Bronchial epithelial cell (primary cell): ENCODE measurements around the gene SERPINI1. TPM values are rescaled to one million over a fixed set of nuclear protein-coding genes. Genes with fewer than 3 reads are reported as not detected.

Experiments
- DNase-seq: peaks from one replicate; pipeline ENCODE4 v3.0.0-alpha.2; 2010; ENCODE audit warnings: low read depth
- FAIRE-seq: peaks from 2 replicates; lab custom pipeline; 2011; peaks lifted over from hg19 to GRCh38; lab: Jason Lieb, UNC
- H3K27me3 ChIP-seq: 2 replicates; pipeline ENCODE4 v1.5.1; 2011; ENCODE audit warnings: low read length; ENCODE audit not compliant: control insufficient read depth, insufficient read depth
- H3K36me3 ChIP-seq: 2 replicates; pipeline ENCODE4 v1.5.1; 2011; ENCODE audit warnings: low read length; ENCODE audit not compliant: control insufficient read depth, insufficient read depth
- H3K4me3 ChIP-seq: 2 replicates; pipeline ENCODE4 v1.5.1; 2011; ENCODE audit warnings: mild to moderate bottlenecking, low read depth, low read length, control low read depth
- total RNA-seq: library from RNA; depleted of rRNA; stranded (reverse); fragments of >200 nt; gene quantifications from 2 replicates; pipeline ENCODE4 v1.2.1, GENCODE V29; 2014
- TF ChIP-seq, protein P1 (sequence below): IDR thresholded peaks from 2 replicates; pipeline ENCODE4 v1.5.1; 2011; ENCODE audit warnings: mild to moderate bottlenecking, moderate library complexity, low read length, control low read depth, inconsistent platforms; ENCODE audit not compliant: insufficient read depth, severe bottlenecking

The SERPINI1 gene
- total RNA-seq, 1 donor from 2014 or later: 1.8 TPM

DNA sequence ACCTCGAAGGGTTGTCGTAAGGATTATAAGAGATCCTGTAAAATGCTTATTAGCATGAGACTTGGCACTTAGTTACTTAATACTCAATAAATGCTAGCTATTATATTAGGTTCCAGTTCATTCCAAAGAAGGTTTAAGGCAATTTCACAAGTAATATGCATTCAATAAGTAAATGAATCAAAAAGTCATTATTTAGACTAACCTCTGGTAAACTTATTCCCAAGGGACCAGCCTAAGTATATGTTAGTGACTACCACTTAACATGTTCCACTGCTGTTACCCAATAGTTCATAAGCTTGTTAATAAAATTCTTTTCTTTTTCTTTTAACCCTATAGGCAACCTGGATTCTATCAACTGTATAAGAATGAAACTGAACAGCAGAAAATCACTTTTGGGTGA is 5.9 kb upstream of the SERPINI1 start:
- FAIRE-seq (no peak), DNase-seq (no peak)
- Histone ChIP-seq H3K27me3 (no peaks in the 10 kb centered on the region), H3K36me3 (no peaks in the 10 kb centered on the region), H3K4me3 (no peak overlapping the region)
- TF ChIP-seq, protein P1, sequence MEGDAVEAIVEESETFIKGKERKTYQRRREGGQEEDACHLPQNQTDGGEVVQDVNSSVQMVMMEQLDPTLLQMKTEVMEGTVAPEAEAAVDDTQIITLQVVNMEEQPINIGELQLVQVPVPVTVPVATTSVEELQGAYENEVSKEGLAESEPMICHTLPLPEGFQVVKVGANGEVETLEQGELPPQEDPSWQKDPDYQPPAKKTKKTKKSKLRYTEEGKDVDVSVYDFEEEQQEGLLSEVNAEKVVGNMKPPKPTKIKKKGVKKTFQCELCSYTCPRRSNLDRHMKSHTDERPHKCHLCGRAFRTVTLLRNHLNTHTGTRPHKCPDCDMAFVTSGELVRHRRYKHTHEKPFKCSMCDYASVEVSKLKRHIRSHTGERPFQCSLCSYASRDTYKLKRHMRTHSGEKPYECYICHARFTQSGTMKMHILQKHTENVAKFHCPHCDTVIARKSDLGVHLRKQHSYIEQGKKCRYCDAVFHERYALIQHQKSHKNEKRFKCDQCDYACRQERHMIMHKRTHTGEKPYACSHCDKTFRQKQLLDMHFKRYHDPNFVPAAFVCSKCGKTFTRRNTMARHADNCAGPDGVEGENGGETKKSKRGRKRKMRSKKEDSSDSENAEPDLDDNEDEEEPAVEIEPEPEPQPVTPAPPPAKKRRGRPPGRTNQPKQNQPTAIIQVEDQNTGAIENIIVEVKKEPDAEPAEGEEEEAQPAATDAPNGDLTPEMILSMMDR: no peak

DNA sequence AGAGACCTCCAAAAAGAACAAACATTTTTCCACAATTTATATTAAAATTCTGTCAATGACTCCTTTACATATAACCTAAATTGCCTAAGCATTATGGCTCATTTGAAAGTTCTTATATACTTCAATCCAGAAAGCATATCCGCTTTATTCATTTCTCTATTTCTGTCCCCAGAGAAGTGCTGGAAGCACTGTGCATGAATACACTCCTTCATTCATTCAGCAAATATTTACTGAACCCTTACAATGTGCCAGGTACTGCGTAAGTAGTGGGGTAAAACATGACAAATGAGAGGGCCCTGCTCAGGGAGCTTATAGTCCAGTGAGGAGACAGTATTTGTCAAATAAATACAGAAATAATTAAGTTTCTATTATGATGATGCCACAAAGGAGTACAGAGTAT is 4.1 kb upstream of the SERPINI1 start:
- DNase-seq (no peak), FAIRE-seq (no peak)
- Histone ChIP-seq H3K36me3 (no peaks in the 10 kb centered on the region), H3K4me3 (no peak overlapping the region), H3K27me3 (no peaks in the 10 kb centered on the region)
- TF ChIP-seq, protein P1: no peak

DNA sequence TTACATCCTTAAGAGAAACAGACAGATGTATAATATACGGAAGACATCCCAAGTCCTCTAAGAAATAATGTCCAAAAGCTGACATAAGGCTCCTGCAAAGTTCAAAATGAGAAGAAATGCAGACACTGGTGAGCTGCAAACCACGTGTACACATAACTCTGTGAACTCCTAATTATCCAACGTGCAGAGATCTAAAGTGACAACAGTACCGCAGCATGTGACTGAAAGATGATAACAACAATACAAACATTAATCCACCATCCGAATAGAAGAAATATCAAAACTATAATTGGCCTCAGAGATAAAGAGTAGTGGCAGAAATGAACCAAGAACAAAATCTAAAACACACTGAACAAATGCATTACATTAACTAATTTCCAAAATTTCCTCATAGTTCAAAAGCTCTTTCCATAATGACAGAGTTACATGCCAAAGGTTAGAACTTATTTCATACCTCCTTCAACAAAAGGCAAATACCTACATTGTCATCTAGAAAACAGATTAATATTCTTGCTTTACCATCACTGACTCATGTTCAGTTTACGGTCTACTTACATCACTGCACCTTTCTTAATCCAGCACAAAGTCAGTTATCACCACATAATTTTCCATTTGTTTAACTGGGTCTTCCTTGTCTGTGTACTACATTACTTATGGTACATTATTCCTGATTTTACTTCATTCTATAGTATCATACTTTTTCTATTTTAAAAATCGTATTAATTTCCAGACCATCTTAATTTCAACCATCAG is 3.0 kb upstream of the SERPINI1 start:
- Histone ChIP-seq H3K36me3 (no peaks in the 10 kb centered on the region), H3K27me3 (no peaks in the 10 kb centered on the region), H3K4me3 (peak overlapping the region; percentile 2)
- FAIRE-seq: no peak
- TF ChIP-seq, protein P1: no peak
- DNase-seq: peak; percentile 21

- Histone ChIP-seq H3K4me3 (peak overlapping the region; percentile 85), H3K27me3 (no peaks in the 10 kb centered on the region), H3K36me3 (no peaks in the 10 kb centered on the region)
- FAIRE-seq: no peak
- TF ChIP-seq, protein P1: no peak
- DNase-seq: peak; percentile 32
These were observed 1.5 kb upstream of the SERPINI1 start for GRCh38 chr3:167733961-167734497.

DNA sequence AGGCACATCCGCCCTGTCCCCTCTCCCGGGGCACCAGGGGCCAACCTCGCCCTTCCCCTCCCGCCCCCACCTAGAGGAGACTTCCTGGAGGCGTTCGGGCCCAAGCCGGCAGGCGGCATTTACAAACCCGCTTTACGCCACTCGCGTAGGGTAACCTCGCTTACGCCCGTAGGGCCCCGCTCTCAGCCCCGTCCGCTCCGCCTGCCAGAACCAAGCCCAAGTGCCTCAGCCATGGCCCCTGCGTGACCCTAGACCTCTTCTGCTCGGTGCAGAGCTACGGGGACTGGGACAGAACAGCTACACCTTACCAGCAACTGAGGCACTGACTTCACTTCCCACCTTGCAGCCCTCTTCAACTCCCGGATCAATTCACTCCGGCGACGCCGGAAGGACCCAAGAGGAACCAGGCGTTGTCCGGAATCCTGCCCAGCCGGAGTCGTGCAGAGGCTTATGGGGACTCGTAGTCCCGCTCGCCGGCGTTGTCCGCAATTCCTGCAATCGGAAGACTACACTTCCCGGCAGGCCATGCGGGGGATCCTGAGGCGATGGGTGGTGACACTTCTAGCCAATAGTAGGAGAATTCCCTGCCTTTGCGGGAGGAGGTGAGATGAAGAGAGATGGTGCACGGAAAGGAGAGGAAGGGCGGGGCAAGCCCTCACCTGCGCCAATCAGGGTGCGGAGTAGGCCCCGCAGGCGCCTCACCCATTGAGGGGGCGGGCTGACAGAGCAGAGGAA is 856 bp upstream of the SERPINI1 start, which contains the start of gene PDCD10:
TSS of gene PDCD10 (minus strand) at position 395 of the 735 bp plus-strand sequence. CDS start 14,735 bp downstream, outside the sequence.
- TF ChIP-seq, protein P1: peak; percentile 16
- peak within 1 kb of the TSS; percentile 85 for H3K4me3 ChIP-seq
- no peak for FAIRE-seq
- peak; percentile 99 for DNase-seq
- no peaks in the 10 kb centered on the region for H3K27me3 ChIP-seq
- no peaks in the 10 kb centered on the region for H3K36me3 ChIP-seq
